Smooth muscle cell of the brain vasculature (primary cell): Measurements from ENCODE around the gene NFIA.

Experiments
- DNase-seq: peaks from one replicate; pipeline ENCODE4 v3.0.0-alpha.2; 2012; ENCODE audit warnings: low read depth, low spot score

The NFIA gene

GRCh38 chr1:61368366-61368765, 286.0 kb downstream of the NFIA start:
- no peak for DNase-seq

- DNase-seq = no peak
These were observed 286.5 kb downstream of the NFIA start for GRCh38 chr1:61368876-61369275.

GRCh38 chr1:61370177-61370912, 288.0 kb downstream of the NFIA start:
- no peak for DNase-seq

GRCh38 chr1:61370913-61371279, 288.5 kb downstream of the NFIA start:
- no peak for DNase-seq

- no peak for DNase-seq
These were observed 290.6 kb downstream of the NFIA start for GRCh38 chr1:61372944-61373343.

- DNase-seq = no peak
These were observed 291.8 kb downstream of the NFIA start for GRCh38 chr1:61374156-61374555.

- DNase-seq = no peak
These were observed 292.9 kb downstream of the NFIA start for GRCh38 chr1:61375082-61375880.

GRCh38 chr1:61376151-61376550, 293.8 kb downstream of the NFIA start:
- DNase-seq = no peak

- no peak for DNase-seq
These were observed 295.0 kb downstream of the NFIA start for GRCh38 chr1:61377242-61377958.

- DNase-seq = no peak
These were observed 296.3 kb downstream of the NFIA start for GRCh38 chr1:61378494-61379180.

- DNase-seq = no peak
These were observed 297.3 kb downstream of the NFIA start for GRCh38 chr1:61379693-61380092.

- DNase-seq = no peak
These were observed 298.2 kb downstream of the NFIA start for GRCh38 chr1:61380561-61380960.

GRCh38 chr1:61386323-61386722, 304.0 kb downstream of the NFIA start:
- no peak for DNase-seq

- DNase-seq = no peak
These were observed 304.4 kb downstream of the NFIA start for GRCh38 chr1:61386770-61387169.

GRCh38 chr1:61387829-61388228, 305.5 kb downstream of the NFIA start:
- no peak for DNase-seq

GRCh38 chr1:61388566-61388965, 306.2 kb downstream of the NFIA start:
- DNase-seq = no peak

GRCh38 chr1:61389194-61389925, 307.0 kb downstream of the NFIA start:
- DNase-seq = no peak

- no peak for DNase-seq
These were observed 307.8 kb downstream of the NFIA start for GRCh38 chr1:61389926-61390845.

- no peak for DNase-seq
These were observed 309.4 kb downstream of the NFIA start for GRCh38 chr1:61391730-61392129.
